C1 segment of cervical spinal cord (tissue), 14 donors: ENCODE data around the gene PHIP.

ENCODE experiments used
- DNase-seq, 14 donors: peaks; one replicate each; lab custom pipeline; 2025; lab: John Stamatoyannopoulos, UW

PHIP gene

GRCh38 chr6:79070206-79070825 lies 7.7 kb downstream of the PHIP start:
- no peak for DNase-seq

GRCh38 chr6:79066828-79067227 lies 11.2 kb downstream of the PHIP start:
- no peak for DNase-seq

DNA sequence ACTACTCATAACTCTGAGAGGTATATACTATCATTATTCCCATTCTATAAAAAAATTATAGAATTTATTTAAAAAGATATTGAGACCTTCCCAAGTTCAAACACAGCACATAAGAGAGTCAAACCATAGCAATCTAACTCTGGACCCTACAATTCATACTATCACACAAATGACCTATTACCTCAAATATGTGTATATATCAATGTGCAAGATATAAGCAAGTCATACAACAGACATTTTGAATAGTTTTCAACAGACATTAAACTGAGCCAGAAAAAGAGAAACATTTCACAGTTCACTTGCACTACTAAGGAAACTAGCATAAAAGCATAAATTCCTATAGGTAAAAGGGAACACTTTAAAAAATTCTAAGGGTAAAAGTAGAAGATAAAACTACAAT lies 11.7 kb downstream of the PHIP start:
- DNase-seq = no peak

DNA sequence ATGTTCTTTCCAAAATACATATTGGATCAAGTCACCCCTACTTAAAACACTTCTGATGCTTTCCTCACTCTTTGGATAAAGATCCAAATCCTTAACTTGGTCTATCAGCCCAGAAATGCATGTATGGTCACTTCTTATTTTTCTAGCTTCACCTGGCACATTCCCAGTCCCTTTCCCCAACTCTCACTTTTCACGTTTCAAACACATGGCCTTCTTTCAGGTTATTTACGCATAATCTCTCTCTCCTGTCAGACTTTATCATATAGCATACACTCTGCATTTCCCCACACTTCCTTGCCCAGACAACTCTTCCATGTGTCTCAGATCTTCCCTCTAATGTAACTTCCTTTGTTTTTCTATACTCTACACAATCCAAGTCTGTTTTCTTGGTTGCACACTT lies 12.8 kb downstream of the PHIP start:
- no peak for DNase-seq

DNA sequence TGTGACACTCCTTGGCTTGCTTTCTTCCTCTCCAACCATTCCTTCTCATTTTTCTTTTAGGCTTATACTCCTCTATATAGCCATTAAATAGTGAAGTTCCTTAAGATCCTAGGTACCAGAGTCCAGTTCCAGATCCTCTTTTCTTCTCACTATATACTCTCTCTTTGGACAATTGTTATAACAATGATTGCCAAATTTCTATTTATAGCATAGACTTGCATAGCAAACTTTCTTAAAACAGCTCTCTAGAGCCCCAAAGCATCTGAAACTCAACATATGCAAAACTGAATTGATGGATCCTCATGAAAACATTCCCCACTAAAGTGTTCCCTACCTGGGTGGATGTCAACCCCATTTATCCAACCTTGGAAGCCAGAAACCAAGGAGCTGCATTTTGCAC lies 13.4 kb downstream of the PHIP start:
- DNase-seq = no peak

DNA sequence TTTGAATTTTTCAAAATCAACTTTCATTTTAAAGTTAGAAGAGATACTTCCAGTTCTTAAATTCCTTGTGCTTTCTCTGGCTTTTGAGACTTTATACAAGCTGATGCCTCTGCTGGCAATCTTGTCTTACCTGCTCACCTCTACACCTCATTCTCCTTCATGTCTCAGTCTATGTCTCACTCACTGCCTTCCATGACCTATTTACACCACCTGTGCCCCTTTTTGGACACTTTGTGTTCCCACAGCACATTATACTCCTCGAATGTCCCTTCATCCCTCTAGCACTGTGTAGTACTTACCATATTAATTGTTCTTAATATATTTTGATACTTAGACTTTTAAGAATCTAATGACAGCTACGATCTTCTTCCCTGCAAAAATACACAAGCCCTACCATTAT lies 15.3 kb downstream of the PHIP start:
- peak in 1 of 14 donors; percentile 2 for DNase-seq

- DNase-seq = no peak
Measured at GRCh38 chr6:79057746-79058145, 20.3 kb downstream of the PHIP start.

DNA sequence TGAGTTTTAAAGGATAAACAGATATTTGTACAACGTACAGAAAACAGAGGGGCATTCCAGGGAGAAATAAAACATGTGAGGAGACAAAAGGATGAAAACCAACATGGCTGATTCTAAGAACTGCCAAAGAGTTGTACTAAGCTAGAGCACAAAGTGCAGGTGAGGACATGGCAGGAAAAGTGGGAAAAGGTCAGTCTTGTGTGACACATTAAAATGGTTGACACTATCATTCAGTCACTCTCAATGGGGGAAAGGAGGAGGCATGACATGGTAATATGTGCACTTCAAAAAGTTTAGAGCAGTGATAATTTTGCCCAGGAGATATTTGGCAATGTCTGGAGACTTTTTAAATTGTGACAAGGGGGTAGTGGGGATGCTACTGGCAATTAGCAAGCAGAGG lies 21.8 kb downstream of the PHIP start:
- no peak for DNase-seq

DNA sequence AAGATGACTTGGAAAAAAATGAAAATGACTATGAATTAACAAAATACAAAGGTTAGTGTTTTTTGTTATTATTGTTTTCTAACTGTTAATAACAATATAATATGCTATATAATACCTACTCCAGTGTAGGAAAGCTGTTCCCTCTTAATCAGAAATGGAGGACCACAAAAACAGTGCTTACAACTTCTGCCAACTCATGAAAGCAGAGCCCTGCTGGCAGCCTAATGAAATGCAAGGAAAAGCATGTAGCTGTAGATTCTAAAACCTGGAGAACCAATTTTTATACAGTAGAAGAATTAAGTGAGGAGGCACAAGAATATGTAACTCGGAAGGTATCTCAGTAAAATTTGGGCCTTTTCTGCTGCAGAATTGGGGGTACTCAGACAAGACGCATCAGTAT lies 29.4 kb downstream of the PHIP start:
- no peak for DNase-seq

DNA sequence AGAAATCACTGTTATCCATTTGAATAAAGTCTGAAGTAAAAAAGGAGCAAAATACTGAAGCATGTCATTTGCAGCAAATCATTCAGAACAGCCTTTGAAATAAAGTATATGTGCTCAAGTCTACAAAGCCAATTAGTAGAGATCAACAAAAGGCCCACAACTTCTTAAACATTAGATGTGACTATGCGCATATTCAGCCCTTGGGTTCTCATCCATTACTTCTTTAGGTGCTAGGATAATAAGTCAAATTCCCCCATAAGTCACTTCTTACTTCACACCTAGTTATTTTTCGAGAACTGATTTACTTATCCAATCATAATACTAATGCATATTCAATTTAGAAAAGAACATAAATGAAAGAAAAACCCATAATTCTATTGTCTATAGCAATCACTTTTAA lies 31.0 kb downstream of the PHIP start:
- no peak for DNase-seq

- no peak for DNase-seq
Measured at GRCh38 chr6:79045966-79046365, 32.1 kb downstream of the PHIP start.

DNA sequence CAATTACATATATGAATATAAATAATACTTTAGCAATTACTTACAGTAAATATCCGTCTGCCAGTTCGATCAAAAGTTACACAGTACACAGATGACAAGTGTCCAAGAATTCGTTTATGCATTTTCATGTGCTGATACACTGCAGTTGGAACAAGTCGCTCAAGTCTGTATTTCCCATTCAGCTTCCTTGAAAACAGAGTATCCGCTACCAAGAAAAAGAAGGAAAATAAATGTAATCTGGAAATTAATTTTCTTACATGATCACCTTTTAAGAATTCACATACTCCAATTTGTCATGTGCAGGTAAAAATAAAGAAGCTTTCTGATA lies 35.3 kb downstream of the PHIP start:
- DNase-seq = no peak

- DNase-seq = no peak
Measured at GRCh38 chr6:79042088-79042798, 35.8 kb downstream of the PHIP start.

DNA sequence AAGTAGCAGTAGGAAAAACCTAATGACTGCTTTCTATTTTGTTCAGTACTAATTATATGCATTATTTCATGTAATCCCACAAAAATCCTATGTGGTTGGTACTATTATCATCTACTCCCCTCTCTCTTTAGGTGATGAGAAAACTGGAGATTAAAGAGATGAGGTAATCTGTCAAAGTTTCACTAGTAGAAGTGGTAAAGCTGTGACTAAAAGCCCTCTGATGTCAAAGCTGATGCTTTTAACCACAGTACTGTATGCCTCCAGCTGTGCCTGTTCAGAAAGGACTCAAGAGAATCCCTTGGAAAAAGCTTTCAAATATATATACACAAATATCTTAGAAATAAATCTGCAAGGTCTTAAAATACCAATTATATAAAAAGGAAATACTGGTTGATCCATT lies 38.0 kb downstream of the PHIP start:
- DNase-seq = no peak

DNA sequence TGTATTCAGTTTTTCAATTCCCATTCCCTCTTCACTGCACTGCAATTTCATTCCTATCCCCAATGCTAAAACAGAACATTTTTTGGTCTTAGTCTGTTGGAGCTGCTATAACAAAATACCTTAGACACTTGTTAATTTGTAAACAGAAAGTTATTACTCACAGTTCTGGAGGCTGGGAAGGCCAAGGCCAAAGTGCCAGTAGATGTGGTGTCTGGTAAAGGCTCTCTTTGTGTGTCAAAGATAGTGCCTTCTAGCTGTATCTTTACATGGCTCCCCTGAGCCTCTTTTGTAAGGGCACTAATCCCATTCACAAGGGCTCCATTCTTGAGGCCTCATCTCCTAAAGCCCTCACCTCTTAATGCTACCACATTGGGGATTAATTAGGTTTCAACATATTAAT lies 40.0 kb downstream of the PHIP start:
- DNase-seq = no peak

- no peak for DNase-seq
Measured at GRCh38 chr6:79034865-79035264, 43.2 kb downstream of the PHIP start.

- no peak for DNase-seq
Measured at GRCh38 chr6:79033279-79033678, 44.8 kb downstream of the PHIP start.

DNA sequence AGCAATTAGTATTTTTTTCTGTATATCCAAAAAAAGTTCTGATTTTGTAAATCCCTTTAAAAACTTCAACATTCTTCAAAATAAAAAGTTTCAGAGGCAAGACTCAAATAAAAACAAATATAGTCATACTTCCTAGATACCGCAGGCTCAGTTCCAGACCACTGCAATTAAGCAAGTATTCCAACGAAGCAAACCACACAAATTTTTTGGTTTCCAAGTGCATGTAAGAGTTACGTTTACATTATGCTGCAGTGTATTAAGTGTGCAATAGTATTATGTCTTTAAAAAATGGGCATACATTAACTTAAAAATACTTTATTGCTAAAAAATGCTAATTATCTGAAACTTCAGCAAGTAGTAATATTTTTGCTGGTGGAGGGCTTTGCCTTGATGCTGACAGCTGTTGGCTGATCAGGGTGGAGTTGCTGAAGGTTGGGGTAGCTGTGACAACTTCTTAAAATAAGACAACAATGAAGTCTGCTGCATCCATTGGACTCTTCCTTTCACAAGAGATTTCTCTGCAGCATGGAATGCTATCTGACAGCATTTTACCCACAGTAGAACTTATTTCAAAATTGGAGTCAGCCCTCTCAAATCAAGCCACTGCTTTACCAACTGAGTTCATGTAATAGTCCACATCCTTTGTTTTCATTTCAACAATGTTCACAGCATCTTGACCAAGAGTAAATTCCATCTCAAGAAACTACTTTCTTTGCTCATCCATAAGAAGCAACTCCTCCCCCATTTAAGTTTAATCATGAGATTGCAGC lies 46.0 kb downstream of the PHIP start:
- no peak for DNase-seq

DNA sequence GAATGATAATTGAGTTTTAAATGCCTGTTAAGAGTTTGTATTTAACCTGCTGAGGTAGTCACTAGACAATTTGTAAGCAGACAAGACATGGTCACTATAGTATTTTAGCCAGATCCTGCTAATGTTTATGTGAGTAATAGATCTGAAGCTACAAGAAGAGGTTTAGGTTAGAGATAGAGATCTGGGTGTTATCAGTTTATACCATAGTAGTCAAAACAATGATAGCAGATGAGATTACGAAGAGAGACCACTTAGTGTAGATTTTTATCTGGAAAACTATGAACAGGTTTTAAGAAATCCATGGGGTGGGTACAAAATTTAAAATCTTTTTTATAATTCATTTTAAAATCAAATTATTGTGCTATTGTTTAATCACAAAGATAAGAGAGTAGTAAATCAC lies 47.5 kb downstream of the PHIP start:
- DNase-seq = no peak

DNA sequence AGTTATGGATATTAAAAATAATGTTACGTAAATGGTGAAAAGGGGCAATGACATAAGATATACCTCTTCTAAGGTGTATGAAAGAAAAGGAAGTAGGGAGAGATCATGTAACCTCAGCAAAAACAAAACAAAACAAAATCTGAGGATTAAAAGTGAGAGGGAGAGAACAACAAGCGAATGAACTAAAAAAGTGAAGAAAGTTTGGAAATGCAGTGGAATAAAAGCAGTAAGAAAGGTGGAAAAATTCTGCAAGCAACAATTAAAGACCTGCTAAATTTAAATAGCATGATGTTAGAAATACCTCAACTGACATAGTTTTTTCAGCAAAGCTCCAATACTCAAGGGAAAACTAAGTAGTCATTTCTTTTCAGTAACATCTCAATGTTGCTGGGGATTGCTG lies 48.0 kb downstream of the PHIP start:
- no peak for DNase-seq

DNA sequence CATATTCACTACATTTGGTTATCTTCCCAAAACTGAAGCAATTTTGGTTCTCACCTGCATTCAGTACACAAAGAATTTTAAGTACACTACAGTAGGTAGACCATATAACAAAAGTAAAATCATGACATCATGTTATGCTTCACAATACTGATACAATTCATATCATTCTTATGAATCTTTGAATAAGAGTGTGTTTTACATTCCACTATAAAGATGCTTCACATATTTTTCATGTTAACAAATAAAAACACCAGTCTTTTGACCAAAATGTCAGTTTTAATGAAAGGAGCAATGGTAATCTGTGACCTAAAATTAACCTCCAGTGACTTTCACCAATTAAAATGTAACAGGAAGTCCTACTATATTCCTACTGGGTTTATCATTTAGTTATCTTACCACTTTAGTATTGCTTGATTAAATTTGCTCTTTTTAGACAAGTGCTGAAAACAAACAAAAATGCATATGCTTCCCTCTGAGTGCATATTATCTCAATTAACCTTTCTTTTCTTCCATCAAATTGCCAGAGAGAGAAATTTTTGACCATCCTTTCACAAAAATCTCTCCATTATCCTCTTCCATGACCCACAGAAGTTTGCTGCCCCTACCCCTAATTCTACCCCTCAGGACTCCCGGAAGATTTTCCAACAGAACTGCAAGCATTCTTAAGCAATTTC lies 49.3 kb downstream of the PHIP start:
- DNase-seq = no peak

GRCh38 chr6:79011940-79012339 lies 66.1 kb downstream of the PHIP start:
- DNase-seq = no peak

DNA sequence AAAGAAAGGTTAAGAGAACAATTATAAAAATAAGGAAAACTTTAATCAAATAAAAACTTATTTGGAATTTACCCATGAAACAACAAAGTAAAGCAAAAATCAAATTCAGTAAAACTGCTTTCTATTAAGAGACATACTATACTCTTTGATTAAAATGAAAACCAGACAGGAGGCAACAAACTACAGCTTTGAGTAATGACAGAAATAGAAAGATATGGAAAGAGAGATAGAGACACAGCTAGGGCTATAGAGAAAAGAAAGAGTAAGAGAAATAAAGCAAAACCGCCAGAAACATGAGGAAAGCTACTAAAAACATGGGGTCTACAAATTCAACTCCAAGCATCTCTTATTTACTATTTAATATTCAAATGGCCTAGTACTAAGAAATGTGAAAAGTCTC lies 67.6 kb downstream of the PHIP start:
- no peak for DNase-seq
